Activated T-cell treated with anti-CD3 and anti-CD28 coated beads for 48 hours (primary cell): Measurements from ENCODE around the gene ZDHHC14.

Experiments used
- DNase-seq: peaks from one replicate; pipeline ENCODE4 v3.0.0-alpha.2; 2020; ENCODE audit warnings: low read depth

Gene ZDHHC14

GRCh38 chr6:157518397-157519250, 137.6 kb downstream of the ZDHHC14 start:
- no peak for DNase-seq

GRCh38 chr6:157519255-157520116, 138.5 kb downstream of the ZDHHC14 start:
- DNase-seq: no peak

- no peak for DNase-seq
Observed at GRCh38 chr6:157520117-157520406, 139.1 kb downstream of the ZDHHC14 start.

- no peak for DNase-seq
Observed at GRCh38 chr6:157520596-157521361, 139.8 kb downstream of the ZDHHC14 start.

GRCh38 chr6:157521362-157522335, 140.7 kb downstream of the ZDHHC14 start:
- DNase-seq: no peak

GRCh38 chr6:157522472-157522871, 141.5 kb downstream of the ZDHHC14 start:
- no peak for DNase-seq

GRCh38 chr6:157524735-157525134, 143.7 kb downstream of the ZDHHC14 start:
- no peak for DNase-seq

- no peak for DNase-seq
Observed at GRCh38 chr6:157525292-157525889, 144.4 kb downstream of the ZDHHC14 start.

- no peak for DNase-seq
Observed at GRCh38 chr6:157525918-157526425, 145.0 kb downstream of the ZDHHC14 start.

- no peak for DNase-seq
Observed at GRCh38 chr6:157527471-157527907, 146.5 kb downstream of the ZDHHC14 start.

GRCh38 chr6:157528931-157529653, 148.1 kb downstream of the ZDHHC14 start:
- DNase-seq: no peak

GRCh38 chr6:157529654-157530039, 148.7 kb downstream of the ZDHHC14 start:
- no peak for DNase-seq

GRCh38 chr6:157530126-157530525, 149.1 kb downstream of the ZDHHC14 start:
- DNase-seq: no peak

- DNase-seq: no peak
Observed at GRCh38 chr6:157530724-157531168, 149.8 kb downstream of the ZDHHC14 start.

- DNase-seq: no peak
Observed at GRCh38 chr6:157531169-157531985, 150.4 kb downstream of the ZDHHC14 start.

GRCh38 chr6:157531986-157532365, 151.0 kb downstream of the ZDHHC14 start:
- DNase-seq: no peak

- DNase-seq: no peak
Observed at GRCh38 chr6:157533048-157533871, 152.3 kb downstream of the ZDHHC14 start.
